Esophagus squamous epithelium (tissue), 4 donors: Measurements from ENCODE around the gene LRRFIP2.

Source experiments
- CTCF ChIP-seq, 6 experiments: fragments of 450-650 bp in 4 of 6; fragments of 200-600 bp in 2 of 6; sonication (generic) in 2 of 6; IDR thresholded peaks; one replicate each; pipeline ENCODE4 v1.5.1; 2016 to 2019; ENCODE audit warnings: antibody characterized with exemption in 6 of 6, mild to moderate bottlenecking in 4 of 6, moderate library complexity in 4 of 6
- POLR2A ChIP-seq, 4 donors: fragments of 450-650 bp; IDR thresholded peaks; one replicate each; pipeline ENCODE4 v1.6.1; 2017; ENCODE audit warnings: antibody characterized with exemption in 4 of 4, mild to moderate bottlenecking in 4 of 4, moderate library complexity in 3 of 4

GRCh38 chr3:37093481-37093880 lies 80.9 kb downstream of the LRRFIP2 start:
- TF ChIP-seq CTCF (IDR thresholded peaks at IDR 0.05) = no peak
- TF ChIP-seq POLR2A (IDR thresholded peaks at IDR 0.05) = no peak
